Stomach smooth muscle (tissue), 2 donors: ENCODE results near the gene MSRB3.

Source experiments
- H3K27ac ChIP-seq: one replicate; pipeline ENCODE4 v1.7.0; 2013; ENCODE audit warnings: mild to moderate bottlenecking, low read length, inconsistent platforms
- H3K27me3 ChIP-seq, 2 donors: one replicate each; pipeline ENCODE4 v1.7.0; 2013; ENCODE audit warnings: low read length in 2 of 2; ENCODE audit not compliant: insufficient read depth in 2 of 2, control insufficient read depth in 1 of 2
- H3K36me3 ChIP-seq, 2 donors: one replicate each; pipeline ENCODE4 v1.7.0; 2013; ENCODE audit warnings: low read length in 2 of 2; ENCODE audit not compliant: control insufficient read depth in 2 of 2, insufficient read depth in 2 of 2
- H3K4me1 ChIP-seq: one replicate; pipeline ENCODE4 v1.7.0; 2013; ENCODE audit warnings: low read length; ENCODE audit not compliant: control insufficient read depth, insufficient read depth
- H3K4me3 ChIP-seq, 2 donors: one replicate each; pipeline ENCODE4 v1.7.0; 2013; ENCODE audit warnings: low read length in 2 of 2
- H3K9ac ChIP-seq, 2 donors: one replicate each; pipeline ENCODE4 v1.7.0; 2013; ENCODE audit warnings: low read length in 2 of 2, mild to moderate bottlenecking in 1 of 2
- H3K9me3 ChIP-seq, 2 donors: one replicate each; pipeline ENCODE4 v1.7.0; 2013; ENCODE audit warnings: low read length in 2 of 2; ENCODE audit not compliant: control insufficient read depth in 2 of 2
- donor health status: healthy.
- donor health status: Pancreatic carcinoma.

MSRB3 gene

DNA sequence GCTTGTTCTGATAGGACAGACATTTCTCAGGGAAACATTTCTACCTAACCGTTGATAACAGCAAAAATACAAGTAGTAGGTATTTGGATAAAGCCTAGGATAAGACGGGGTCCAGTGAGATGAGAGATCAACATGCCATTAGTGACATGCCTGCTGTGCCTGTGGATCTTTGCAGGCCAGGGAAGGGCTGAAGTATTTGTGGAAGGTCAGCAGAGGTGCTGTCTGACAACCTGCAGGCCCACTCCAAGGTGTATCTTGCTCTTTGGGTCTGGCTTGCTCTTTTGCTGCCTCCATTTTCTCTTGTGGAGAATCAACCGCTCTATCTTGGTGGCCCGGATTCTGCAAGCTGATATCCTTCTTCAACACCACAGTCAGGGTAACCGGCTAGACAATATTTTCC lies 46.7 kb downstream of the MSRB3 start:
- Histone ChIP-seq H3K27me3 (no peaks in the 10 kb centered on the region), H3K27ac (no peak overlapping the region), H3K36me3 (peaks cover 3 to 7% of the 10 kb centered on the region in 2 donors), H3K9ac (no peak overlapping the region), H3K4me3 (no peak overlapping the region), H3K9me3 (no peaks in the 10 kb centered on the region), H3K4me1 (peaks cover 5% of the 10 kb centered on the region)

DNA sequence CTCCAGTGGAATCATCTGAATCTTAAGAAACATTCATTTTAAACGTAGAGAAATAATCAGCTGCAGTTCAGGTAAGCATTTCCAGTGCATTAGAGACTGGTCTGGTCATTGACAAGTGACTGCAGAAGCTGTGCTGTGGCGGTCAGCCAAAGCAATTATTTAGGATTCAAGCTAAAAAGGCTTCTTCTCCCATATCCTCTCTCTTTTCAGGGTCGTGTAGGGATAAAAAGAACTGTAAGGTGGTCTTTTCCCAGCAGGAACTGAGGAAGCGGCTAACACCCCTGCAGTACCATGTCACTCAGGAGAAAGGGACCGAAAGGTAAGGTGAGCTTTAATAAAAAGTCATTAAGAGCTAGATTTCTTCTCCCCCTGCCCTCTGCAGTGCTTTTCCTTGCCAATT lies 48.1 kb downstream of the MSRB3 start:
- Histone ChIP-seq H3K36me3 (peaks cover 6 to 12% of the 10 kb centered on the region in 2 donors), H3K9ac (no peak overlapping the region), H3K27ac (no peak overlapping the region), H3K9me3 (no peaks in the 10 kb centered on the region), H3K27me3 (no peaks in the 10 kb centered on the region), H3K4me1 (peaks cover 5% of the 10 kb centered on the region), H3K4me3 (no peak overlapping the region)

DNA sequence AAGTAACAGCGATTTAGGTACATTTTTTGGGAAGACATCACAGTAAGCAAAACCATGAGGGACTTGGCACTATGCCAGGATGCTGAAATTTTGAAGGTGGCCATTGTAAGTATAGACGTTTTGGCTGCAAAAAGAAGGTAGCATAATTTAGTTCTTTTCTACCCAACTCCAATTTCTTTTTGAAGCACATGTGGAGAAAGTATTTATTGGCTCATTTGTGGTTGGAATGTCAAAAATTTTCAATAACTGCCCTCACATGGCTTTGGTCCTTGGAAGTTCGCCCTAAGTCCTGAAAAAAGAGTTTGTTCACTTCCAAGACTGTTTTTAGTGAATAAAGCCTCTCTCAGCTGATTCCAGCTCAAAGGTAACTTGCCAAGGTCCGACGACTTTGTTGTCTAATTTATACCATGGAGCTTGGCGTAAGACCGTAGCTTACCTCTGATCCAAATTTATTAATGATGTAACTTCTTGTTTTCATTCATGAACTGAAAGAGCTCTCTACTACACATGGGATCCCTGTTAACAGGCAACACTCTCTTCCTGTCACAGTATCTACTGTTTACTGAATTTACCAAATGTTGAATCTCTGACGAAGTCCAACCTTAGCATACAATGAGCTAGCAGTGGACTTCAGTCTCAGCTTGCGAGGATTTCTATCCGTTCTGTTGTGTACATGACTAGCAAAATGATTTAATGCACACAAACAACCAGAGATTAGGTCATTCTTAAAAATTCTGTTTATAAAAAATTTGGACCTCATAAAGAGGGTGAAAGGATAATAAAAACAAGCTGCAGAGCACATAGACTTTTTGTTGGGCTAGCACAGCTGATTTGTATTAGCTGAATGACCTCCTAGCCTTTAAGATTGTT lies 49.0 kb downstream of the MSRB3 start:
- Histone ChIP-seq H3K27ac (no peak overlapping the region), H3K9ac (no peak overlapping the region), H3K36me3 (peaks cover 9 to 12% of the 10 kb centered on the region in 2 donors), H3K4me1 (peaks cover 5% of the 10 kb centered on the region), H3K4me3 (no peak overlapping the region), H3K9me3 (no peaks in the 10 kb centered on the region), H3K27me3 (no peaks in the 10 kb centered on the region)

DNA sequence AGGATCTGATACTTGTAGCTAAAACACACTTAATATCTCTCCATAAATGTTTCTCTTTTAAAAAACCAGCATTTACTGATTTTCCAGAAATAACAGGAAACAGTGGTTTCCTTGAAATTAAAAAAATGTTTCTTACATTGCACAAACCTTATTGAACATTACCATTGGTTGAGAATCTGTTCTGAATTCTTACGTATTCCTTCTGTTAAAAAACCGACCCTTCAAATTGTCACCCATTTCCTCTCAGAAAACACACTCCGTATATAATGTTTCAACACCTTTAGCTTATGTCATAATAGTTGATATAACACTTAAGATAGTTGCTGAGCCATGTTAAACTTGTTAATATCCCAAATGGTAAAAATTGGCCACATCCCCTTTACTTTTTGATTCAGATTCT lies 51.2 kb downstream of the MSRB3 start:
- Histone ChIP-seq H3K36me3 (peaks cover 9 to 15% of the 10 kb centered on the region in 2 donors), H3K4me1 (peaks cover 5% of the 10 kb centered on the region), H3K9me3 (no peaks in the 10 kb centered on the region), H3K27ac (no peak overlapping the region), H3K27me3 (no peaks in the 10 kb centered on the region), H3K4me3 (no peak overlapping the region), H3K9ac (no peak overlapping the region)

DNA sequence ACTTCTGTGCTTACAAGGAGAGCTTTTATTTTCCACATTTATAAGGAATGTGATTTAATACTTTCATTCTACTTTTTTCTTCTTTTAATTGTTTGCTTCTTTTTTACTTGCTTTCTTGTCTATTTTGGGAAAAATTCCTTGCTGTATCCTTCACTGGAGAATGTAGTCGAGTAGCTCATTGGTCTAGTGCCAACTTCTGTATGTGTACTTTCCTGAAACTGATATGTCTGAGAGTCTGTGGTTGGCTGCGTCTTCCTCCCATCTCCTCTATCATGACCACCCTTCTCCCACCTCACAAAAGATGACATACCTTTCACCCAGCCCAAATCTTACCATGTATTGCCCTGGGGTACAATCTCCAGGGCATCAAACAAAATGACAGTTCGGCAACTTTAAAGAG lies 51.8 kb downstream of the MSRB3 start:
- H3K27me3 ChIP-seq = no peaks in the 10 kb centered on the region
- H3K27ac ChIP-seq = no peak overlapping the region
- H3K9ac ChIP-seq = no peak overlapping the region
- H3K36me3 ChIP-seq = peaks cover 9 to 15% of the 10 kb centered on the region in 2 donors
- H3K4me1 ChIP-seq = peaks cover 5% of the 10 kb centered on the region
- no peaks in the 10 kb centered on the region for H3K9me3 ChIP-seq
- no peak overlapping the region for H3K4me3 ChIP-seq

DNA sequence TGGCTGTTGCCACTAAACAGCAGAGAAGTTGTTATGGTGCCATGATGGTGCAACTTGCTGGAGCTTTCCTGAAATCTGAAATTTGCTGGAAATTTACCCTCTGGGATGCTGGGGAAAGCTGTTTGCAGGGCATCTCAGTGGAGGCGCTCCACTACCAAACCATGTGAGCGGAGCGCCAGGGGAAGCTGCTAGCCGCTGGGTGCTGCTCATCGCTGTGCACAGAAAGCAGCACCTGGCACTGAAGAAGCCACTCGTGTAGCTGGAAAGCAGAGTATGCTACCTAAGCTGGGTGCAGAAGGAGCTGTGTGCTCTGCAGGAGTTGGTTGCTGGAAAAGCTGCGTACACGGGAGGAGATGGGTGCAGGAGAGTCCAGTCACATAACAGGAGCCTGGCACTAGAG lies 53.0 kb downstream of the MSRB3 start:
- peaks cover 3% of the 10 kb centered on the region for H3K4me1 ChIP-seq

DNA sequence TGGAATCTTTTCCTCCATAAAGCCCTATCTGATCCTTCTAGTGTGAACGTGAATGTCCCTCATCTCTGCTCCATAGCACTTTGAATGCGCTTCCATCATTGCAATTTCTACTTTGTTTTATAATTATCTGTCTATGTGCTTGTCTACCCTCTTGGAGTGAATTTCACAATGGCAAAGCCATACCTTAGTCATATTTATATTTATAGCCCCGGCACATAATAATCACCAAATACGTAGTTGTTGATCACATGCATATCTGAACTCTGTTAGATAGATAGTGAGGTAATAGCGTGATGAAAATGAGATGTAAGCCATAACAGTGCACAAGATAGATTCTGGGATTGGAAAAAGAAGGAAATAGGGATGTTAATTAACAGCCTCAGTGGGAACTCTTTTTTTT lies 55.2 kb downstream of the MSRB3 start:
- H3K27ac ChIP-seq = no peak overlapping the region
- no peaks in the 10 kb centered on the region for H3K9me3 ChIP-seq
- H3K9ac ChIP-seq = no peak overlapping the region
- H3K4me3 ChIP-seq = no peak overlapping the region
- H3K4me1 ChIP-seq = no peaks in the 10 kb centered on the region
- no peaks in the 10 kb centered on the region for H3K27me3 ChIP-seq
- peaks cover 9 to 14% of the 10 kb centered on the region in 2 donors for H3K36me3 ChIP-seq

More for the DNA sequence above, 53.0 kb downstream of the MSRB3 start:
- Histone ChIP-seq H3K9ac (no peak overlapping the region), H3K4me3 (no peak overlapping the region), H3K27me3 (no peaks in the 10 kb centered on the region), H3K36me3 (peaks cover 9 to 15% of the 10 kb centered on the region in 2 donors), H3K27ac (no peak overlapping the region), H3K9me3 (no peaks in the 10 kb centered on the region)

DNA sequence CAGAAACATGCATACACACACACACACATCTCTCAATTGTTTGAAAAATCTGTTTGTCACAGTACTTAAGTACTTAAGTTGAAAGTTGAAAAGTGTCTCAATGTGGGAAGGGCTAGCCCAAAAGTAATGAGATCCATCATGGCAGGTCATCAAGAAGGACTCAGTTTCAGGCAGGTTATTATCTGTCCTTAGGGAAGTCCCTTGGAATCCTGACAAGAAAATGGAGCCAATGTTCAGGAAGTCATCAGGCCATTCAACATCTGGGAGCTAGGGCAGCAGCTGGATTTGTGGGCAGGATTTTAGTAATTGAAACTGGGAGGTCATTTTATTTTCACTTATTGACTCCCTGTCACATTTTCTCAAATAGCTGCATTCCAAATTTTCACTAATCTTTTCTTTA lies 56.0 kb downstream of the MSRB3 start:
- Histone ChIP-seq H3K4me1 (no peaks in the 10 kb centered on the region), H3K27me3 (no peaks in the 10 kb centered on the region), H3K9ac (no peak overlapping the region), H3K9me3 (no peaks in the 10 kb centered on the region), H3K27ac (no peak overlapping the region), H3K4me3 (no peak overlapping the region), H3K36me3 (peaks cover 8 to 9% of the 10 kb centered on the region in 2 donors)

DNA sequence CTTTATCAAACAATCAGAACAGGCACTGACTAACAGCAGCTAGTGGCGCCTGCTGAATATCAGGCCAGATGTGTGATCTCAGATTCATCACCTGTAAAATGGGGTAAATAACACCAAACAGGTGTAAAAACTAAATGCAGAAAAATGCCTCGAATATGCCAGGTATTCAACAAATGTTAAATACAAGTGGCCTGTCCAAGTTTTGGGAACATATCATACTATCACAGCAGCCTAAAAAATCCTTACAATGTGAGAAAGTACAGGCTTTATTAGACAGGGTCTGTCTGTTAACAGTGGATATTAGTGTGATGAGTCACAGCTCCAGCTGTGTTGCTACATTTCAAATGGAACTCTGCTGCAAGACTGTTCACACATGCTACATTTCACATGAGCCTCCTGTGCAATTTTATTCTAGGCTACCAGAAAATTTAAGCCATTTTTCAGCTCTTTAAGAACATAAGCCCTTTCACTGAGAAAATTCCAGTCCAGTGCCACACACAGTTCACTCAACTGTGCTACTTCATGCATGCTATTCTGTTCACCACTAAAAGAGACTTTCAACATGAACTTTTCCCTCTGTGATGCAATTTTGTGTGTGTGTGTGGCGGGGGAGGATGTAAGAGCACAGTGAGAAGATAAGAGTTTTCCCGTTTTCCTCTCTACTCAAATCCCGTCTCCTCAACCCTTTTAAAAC lies 56.7 kb downstream of the MSRB3 start:
- H3K4me1 ChIP-seq = no peaks in the 10 kb centered on the region
- H3K36me3 ChIP-seq = peaks cover 7 to 8% of the 10 kb centered on the region in 2 donors
- no peaks in the 10 kb centered on the region for H3K27me3 ChIP-seq
- H3K9ac ChIP-seq = no peak overlapping the region
- H3K4me3 ChIP-seq = no peak overlapping the region
- no peaks in the 10 kb centered on the region for H3K9me3 ChIP-seq
- H3K27ac ChIP-seq = no peak overlapping the region

DNA sequence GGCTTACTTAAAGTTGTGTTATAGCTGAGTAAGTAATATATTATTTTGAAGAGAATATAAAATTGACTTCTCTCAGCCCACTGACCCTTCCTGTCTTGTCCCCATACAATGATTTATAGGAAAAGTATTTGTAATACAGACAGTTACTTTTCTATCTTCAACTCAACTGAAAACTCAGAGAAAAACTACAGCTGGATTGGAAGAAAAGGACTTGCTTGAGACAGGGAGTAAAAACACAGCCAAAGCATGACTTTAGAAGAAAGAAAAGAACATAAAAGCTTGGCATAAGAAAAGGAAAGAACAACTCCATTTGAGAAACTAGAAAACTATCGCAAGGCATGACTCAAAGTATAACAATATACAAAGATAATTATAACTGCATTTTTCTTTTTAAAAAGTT lies 57.5 kb downstream of the MSRB3 start:
- Histone ChIP-seq H3K9me3 (no peaks in the 10 kb centered on the region), H3K36me3 (peaks cover 4 to 7% of the 10 kb centered on the region in 2 donors), H3K27ac (no peak overlapping the region), H3K4me3 (no peak overlapping the region), H3K9ac (no peak overlapping the region), H3K27me3 (no peaks in the 10 kb centered on the region), H3K4me1 (no peaks in the 10 kb centered on the region)

DNA sequence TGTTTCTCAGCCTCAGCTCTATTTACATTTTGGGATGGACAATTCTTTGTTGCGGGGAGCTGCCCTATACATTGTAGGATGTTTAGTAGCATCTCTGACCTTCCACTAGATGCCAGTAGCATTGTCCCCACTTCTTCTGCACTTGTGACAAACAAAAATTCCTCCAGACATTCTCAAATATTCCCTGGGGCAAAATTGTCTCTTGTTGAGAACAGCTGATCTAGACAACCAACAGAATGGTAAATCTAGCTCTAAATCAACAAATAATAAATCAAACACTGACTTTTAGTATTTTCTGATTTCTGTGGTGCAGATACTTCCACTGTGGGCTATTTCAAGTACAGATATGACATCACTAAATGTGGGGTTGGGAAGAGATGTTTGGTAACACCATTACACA lies 60.7 kb downstream of the MSRB3 start:
- no peaks in the 10 kb centered on the region for H3K27me3 ChIP-seq
- H3K4me3 ChIP-seq = no peak overlapping the region
- no peak overlapping the region for H3K9ac ChIP-seq
- H3K36me3 ChIP-seq = peaks cover 0 to under 1% of the 10 kb centered on the region in 2 donors
- H3K9me3 ChIP-seq = no peaks in the 10 kb centered on the region
- no peaks in the 10 kb centered on the region for H3K4me1 ChIP-seq
- H3K27ac ChIP-seq = no peak overlapping the region
